Medulla oblongata (tissue), 1 donor: ENCODE results near the gene GALNT7.

Experiments used
- DNase-seq: peaks from one replicate; pipeline ENCODE4 v3.0.0-alpha.2; 2015; ENCODE audit errors: extremely low spot score

GALNT7 gene

GRCh38 chr4:173264684-173265185, 96.1 kb downstream of the GALNT7 start:
- peak; percentile 39 for DNase-seq

DNA sequence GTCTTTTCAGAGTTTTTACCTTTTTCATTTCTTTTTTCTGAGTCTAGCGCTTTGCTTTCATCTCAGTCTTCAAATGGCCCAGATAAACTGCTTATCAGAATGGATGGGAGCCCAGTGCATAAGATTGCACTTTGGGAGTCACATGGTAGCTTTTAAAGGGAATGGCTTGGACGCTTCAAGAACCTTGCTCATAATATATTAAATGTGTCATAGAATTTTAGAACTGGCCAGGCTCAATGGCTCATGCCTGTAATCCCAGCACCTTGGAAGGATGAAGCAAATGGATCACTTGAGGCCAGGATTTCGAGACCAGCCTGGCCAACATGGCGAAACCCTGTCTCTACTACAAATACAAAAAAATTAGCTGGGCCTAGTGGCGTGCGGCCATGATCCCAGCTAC, 97.1 kb downstream of the GALNT7 start:
- DNase-seq: no peak

- DNase-seq: no peak
Measured at GRCh38 chr4:173267711-173268110, 99.1 kb downstream of the GALNT7 start.

- no peak for DNase-seq
Measured at GRCh38 chr4:173269280-173269679, 100.7 kb downstream of the GALNT7 start.

- DNase-seq: no peak
Measured at GRCh38 chr4:173270312-173271027, 101.9 kb downstream of the GALNT7 start.

- DNase-seq: no peak
Measured at GRCh38 chr4:173272314-173272713, 103.7 kb downstream of the GALNT7 start.

DNA sequence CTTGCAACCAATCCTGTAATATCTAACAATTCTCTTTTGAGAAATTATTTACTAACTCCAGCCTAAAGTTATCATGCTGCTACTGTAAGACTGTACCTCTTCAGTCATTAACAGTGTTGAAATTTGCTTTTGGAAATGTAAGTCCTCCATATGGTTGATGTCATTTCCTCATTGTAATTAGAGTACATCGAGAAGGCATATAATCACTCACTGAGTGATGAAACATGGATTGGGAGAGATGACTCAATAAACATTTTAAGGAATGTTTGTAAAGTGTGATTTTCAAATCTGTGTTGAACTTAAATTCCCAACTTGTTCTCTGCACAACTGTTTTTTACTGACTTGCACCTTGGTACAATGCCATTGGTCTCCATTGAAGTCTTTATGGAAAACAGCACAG, 104.4 kb downstream of the GALNT7 start:
- no peak for DNase-seq

GRCh38 chr4:173273941-173274340, 105.3 kb downstream of the GALNT7 start:
- no peak for DNase-seq

DNA sequence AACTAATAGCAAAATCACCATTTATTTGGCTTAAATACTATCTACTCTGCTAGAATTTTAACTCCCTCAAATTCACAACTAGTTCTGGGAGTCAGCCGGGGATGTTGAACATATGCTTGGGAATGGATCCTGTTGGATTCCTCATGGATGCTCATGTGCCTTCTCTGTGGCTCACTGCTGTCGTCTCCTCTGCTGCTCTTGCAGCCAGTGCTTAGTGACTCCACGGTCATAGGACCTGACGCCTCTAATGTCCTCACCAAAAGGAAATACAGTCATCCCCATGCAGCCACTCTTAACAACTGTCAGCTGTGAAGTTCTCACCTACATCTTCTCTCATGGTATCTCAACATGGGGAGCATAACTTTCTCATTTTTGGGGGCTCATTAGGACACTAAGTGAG, 106.1 kb downstream of the GALNT7 start:
- DNase-seq: no peak

- DNase-seq: no peak
Measured at GRCh38 chr4:173275150-173275549, 106.5 kb downstream of the GALNT7 start.

GRCh38 chr4:173277340-173277739, 108.7 kb downstream of the GALNT7 start:
- DNase-seq: no peak

DNA sequence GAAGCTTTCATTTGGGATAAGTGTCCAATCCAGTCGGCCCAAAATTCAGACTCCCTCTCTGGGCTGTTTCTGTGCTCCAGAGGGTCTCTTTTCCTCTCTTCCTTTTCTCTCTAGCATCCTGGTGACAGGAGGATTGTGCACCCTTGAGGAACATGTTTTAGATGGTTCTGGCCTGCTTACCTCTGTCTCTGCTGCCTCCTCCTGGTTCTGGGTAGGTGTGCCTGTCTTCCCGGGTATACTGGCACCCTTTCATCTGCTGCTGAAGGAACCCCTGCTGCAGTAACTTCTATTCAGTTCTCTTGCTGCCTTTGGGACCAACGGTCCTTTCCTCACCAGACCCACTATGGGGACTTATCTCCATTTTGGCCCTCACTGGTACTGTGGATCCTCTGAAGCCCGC, 112.4 kb downstream of the GALNT7 start:
- DNase-seq: no peak

DNA sequence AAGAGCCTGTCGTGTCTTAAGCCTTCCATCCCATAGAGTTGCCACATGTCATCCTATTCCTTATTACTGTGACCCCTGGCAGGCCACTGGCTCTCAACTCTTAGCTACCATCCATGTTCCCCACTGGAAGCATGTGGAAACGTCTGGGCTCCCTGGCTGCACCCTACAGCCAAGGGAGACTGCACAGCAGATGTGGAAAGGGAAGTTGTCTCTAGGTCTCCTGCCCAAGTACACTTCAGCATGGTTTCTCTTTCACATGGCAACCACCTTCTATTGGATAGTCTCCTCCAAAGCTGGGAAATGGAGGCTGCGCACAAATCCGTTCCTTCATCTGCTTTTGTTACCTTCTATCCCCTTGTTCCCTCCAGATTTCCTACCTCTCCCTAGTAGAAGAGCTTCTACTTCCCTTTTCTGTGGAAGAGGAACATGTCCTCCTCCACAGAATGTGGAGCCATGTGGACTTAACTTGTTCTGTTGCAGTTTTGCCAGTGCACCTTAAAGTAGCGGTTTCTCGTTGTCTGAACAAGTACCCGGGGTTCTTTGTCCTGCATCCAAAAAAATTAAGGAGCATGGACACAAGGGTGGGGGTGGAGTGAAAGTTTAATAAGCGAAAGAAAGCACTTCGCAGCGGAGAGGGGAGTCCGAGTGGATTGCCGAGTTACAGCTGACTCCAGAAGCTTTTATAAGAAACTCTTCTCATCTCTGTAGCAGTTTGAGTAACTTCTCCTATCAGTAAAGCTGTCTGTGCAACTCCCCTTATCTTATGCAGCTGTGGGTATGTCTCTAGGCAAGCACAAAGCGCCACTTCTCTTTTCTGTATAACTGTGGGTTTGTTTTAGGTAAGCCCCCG, 113.0 kb downstream of the GALNT7 start:
- DNase-seq: no peak

DNA sequence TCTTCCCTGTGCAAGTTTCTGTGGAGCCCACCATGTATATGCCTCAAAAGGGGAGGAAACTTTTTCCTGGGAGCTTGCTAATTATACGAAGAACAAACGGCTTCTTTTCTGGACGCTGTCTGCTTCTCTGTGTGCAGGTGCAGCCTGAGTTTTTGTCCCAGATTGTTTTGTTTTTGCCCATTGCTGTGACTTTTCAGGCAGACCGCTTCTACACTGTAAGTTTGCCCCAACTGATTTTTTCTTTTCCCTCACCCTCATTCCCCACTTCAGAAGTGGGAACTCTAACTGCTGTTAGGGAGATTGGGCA, 113.6 kb downstream of the GALNT7 start:
- no peak for DNase-seq

DNA sequence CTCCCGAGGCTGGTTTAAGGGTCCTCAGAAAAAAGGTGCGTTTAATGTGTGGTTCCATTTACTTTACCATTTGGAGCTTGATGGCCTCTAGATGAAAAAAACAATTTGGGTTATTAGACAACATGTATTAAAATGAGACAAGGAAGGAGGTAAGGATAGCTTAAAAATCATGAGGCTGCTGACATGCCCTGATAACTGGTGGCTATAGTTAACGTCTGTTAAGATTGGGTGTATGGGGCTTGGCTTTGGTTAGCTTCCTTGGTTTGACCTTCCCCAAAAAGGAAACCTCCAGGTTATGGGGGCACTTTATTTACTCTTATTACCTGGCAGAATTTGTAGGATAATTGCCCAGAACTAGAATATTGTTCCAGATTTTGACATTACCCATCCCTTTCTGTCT, 114.0 kb downstream of the GALNT7 start:
- no peak for DNase-seq

- DNase-seq: no peak
Measured at GRCh38 chr4:173284463-173284862, 115.9 kb downstream of the GALNT7 start.

- DNase-seq: no peak
Measured at GRCh38 chr4:173287486-173287885, 118.9 kb downstream of the GALNT7 start.

- peak; percentile 79 for DNase-seq
Measured at GRCh38 chr4:173288296-173288695, 119.7 kb downstream of the GALNT7 start.

DNA sequence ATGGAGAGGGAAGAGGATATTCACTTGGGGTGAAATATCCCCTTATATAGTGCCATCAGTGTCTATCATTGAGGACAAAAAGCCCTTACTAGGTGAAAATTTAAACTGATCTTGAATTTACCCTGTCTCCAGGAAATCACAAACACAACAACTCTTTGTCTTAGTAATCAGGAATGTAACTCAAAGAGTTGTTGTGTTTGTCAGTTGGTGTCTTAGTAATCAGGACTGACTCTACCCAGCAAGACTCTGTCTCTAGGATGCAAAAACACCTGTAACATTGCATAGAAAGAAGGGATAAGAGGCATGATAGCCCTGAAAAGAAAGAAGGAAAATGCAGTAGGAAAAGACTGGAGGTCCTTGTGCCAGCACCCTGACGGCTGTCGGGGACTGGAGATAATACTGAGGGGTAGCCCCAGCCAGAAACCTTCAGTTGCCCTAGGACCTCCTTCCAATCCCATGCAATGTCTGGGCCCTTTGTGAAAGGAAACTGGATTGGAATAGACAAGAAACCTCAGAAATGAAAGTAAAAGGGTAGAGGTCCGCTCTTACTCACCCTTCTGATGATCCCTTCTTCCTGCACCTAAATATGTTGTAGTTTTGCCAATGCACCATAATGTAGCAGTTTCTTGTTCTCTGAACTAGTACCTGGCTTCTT, 120.2 kb downstream of the GALNT7 start:
- no peak for DNase-seq

DNA sequence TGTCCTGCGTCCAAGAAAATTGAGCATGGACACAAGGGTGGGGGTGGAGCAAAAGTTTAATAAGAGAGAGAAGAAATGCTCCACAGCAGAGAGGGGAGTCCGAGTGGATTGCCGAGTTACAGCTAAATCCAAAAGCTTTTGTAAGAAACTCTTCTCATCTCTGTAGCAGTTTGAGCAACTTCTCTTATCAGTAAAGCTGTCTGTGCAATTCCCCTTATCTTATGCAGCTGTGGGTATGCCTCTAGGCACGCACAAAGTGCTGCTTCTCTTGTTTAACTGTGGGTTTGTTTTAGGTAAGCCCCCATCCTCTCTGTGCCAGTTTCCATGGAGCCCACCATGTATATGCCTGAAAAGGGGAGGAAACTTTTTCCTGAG, 120.7 kb downstream of the GALNT7 start:
- no peak for DNase-seq

GRCh38 chr4:173291899-173292298, 123.3 kb downstream of the GALNT7 start:
- DNase-seq: no peak

DNA sequence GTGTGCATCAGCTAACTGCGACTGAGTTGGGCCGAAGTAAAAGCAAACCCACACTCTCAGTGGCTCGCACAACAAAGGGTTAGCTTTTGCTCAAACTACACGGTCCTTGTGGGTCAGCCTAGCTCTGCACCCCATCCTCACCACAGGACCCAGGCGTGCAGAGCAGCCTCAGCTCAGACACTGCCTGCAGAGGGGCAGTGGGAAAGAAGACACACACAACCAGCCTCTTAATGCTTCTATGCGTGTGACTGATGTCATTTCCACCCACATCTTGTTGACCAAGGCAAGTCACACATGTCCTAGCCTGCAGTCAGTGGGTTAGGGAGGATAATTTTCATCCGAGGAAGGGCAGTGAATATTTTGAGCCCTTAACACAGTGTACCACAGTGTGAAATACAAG, 125.1 kb downstream of the GALNT7 start:
- DNase-seq: no peak

DNA sequence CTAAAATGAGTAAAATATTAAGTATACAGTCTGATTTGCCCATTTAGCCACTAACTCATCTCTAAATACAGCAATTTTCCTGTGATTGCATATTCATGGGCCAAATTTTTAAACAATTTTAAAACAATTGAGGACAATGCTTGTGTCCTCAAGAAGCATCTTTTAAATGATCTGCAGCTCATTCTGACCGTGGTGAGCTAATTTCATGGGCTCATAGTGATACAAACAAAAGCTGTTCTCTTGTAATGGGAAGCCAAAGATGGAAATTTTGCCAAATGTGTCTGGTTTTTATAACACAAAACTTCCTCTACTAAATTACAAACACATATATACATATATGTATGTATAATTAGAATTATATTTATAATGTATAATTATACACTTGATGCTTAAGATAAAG, 125.8 kb downstream of the GALNT7 start:
- DNase-seq: no peak
